OCI-LY7 (cell line): Measurements from ENCODE around the gene FAM163B. TPM values are rescaled to one million over a fixed set of nuclear protein-coding genes. Genes with fewer than 3 reads are reported as not detected.

Experiments
- BruUV-seq: library from RNA; stranded (reverse); fragments of 400-500 nt; replicated peaks from 2 replicates; lab custom pipeline; 2021; lab: Mats Ljungman, UMichigan
- CTCF ChIA-PET: fragments of 300-600 bp; sonication (Branson Sonifier 250); formaldehyde crosslinking; loops from one replicate; lab custom pipeline; 2022; ENCODE audit warnings: antibody characterized with exemption; ENCODE audit not compliant: unreplicated experiment; lab: Charles Lee
- POLR2A ChIA-PET: fragments of 300-600 bp; sonication (Branson Sonifier 250); formaldehyde crosslinking; loops from one replicate; lab custom pipeline; 2022; ENCODE audit warnings: antibody characterized with exemption; lab: Charles Lee
- DNase-seq: peaks from one replicate; pipeline ENCODE4 v3.0.0-alpha.2; 2015; ENCODE audit warnings: low spot score
- H2AFZ ChIP-seq: fragments of 200-600 bp; sonication (generic), shearing (Covaris generic); 2 replicates; pipeline ENCODE4 v1.6.1; 2014; ENCODE audit warnings: mild to moderate bottlenecking, antibody characterized with exemption, low read length, moderate library complexity
- H3K27ac ChIP-seq: fragments of 200-600 bp; sonication (generic); 2 replicates; pipeline ENCODE4 v1.5.1; 2014; ENCODE audit warnings: mixed run types, low read depth, mild to moderate bottlenecking, moderate library complexity, low read length, inconsistent platforms; ENCODE audit not compliant: poor library complexity, severe bottlenecking
- H3K36me3 ChIP-seq: fragments of 200-600 bp; sonication (generic); 2 replicates; pipeline ENCODE4 v1.6.1; 2014; ENCODE audit warnings: mild to moderate bottlenecking, antibody characterized with exemption, low read length, moderate library complexity, mixed read lengths; ENCODE audit not compliant: insufficient read depth
- H3K4me1 ChIP-seq: fragments of 200-600 bp; sonication (generic); 2 replicates; pipeline ENCODE4 v1.5.1; 2014; ENCODE audit warnings: mild to moderate bottlenecking, low read length; ENCODE audit not compliant: insufficient read depth, poor library complexity, severe bottlenecking
- H3K4me2 ChIP-seq: fragments of 200-600 bp; sonication (generic); 2 replicates; pipeline ENCODE4 v1.6.1; 2014; ENCODE audit warnings: mild to moderate bottlenecking, low read length
- H3K4me3 ChIP-seq: fragments of 200-600 bp; sonication (generic); 2 replicates; pipeline ENCODE4 v1.5.1; 2014; ENCODE audit warnings: mild to moderate bottlenecking, low read depth, low read length; ENCODE audit not compliant: poor library complexity, severe bottlenecking
- H3K79me2 ChIP-seq: fragments of 200-600 bp; sonication (generic); 2 replicates; pipeline ENCODE4 v1.6.1; 2016; ENCODE audit warnings: low read depth, mild to moderate bottlenecking, low read length, moderate library complexity, mixed read lengths; ENCODE audit not compliant: insufficient read depth
- H3K9me2 ChIP-seq: fragments of 200-600 bp; sonication (generic); 2 replicates; pipeline ENCODE4 v1.6.1; 2016; ENCODE audit warnings: mild to moderate bottlenecking, low read length, mixed read lengths; ENCODE audit not compliant: insufficient read depth
- H3K9me3 ChIP-seq: fragments of 200-600 bp; sonication (generic); 2 replicates; pipeline ENCODE4 v1.6.1; 2014; ENCODE audit warnings: mild to moderate bottlenecking, mixed run types, low read length, mixed read lengths
- H4K20me1 ChIP-seq: fragments of 200-600 bp; sonication (generic); 2 replicates; pipeline ENCODE4 v1.6.1; 2014; ENCODE audit warnings: mild to moderate bottlenecking, antibody characterized with exemption, low read length, moderate library complexity, mixed read lengths; ENCODE audit not compliant: insufficient read depth
- EZH2phosphoT487 ChIP-seq: fragments of 200-600 bp; sonication (generic); IDR thresholded peaks from 2 replicates; pipeline ENCODE4 v1.6.1; 2018; ENCODE audit warnings: low read depth, borderline replicate concordance, mild to moderate bottlenecking, mixed run types, antibody characterized with exemption, low read length, moderate library complexity, mixed read lengths
- intact Hi-C: fragments of 100-400 bp; cut with micrococcal nuclease; formaldehyde crosslinking; loops from one replicate; pipeline ENCODE4 v1.10.0; 2022; ENCODE audit not compliant: unreplicated experiment
- total RNA-seq, 2 experiments: library from RNA; depleted of rRNA in 1 of 2; stranded (reverse); fragments of >200 nt in 1 of 2; shearing (Covaris generic) in 1 of 2; gene quantifications; 2 replicates each; pipeline ENCODE4 v1.2.3, GENCODE V29; 2014 to 2022
- TF ChIP-seq, protein P1 (sequence below): fragments of 200-600 bp; sonication (generic); conservative IDR thresholded peaks from 2 replicates; pipeline ENCODE4 v1.5.1; 2014; ENCODE audit warnings: mild to moderate bottlenecking, antibody characterized with exemption, low read length, moderate library complexity, mixed read lengths

FAM163B gene
- total RNA-seq, 2 experiments from 2014 or later = 2.6 to 7.8 TPM

DNA sequence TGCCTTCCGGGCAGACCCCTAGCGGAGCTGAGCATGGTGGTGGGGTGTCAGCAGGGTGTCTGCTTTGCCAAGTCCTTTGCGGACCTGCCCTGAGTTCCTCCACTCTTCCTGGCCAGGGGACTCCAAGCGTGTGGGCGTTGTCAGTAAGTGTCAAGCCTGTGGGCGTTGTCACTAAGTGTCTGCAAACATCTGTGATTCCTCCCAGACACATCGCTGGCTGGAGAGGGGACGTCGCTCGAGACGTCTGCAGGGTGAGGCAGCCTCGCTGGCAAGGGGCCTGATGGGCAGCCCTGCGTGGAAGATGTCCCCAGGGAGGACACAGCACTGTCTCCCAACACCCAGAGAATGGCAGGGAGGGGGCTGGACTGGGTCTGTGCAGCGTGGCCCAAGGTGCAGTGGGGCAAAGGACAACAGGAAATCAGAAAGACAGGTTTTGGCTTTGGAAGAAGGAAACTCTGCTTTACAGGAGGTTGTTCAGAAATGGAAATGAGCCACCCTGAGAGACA is 45.8 kb downstream of the FAM163B start:
- no peaks in the 10 kb centered on the region for H3K36me3 ChIP-seq
- TF ChIP-seq EZH2phosphoT487 = no peak
- TF ChIP-seq, protein P1, sequence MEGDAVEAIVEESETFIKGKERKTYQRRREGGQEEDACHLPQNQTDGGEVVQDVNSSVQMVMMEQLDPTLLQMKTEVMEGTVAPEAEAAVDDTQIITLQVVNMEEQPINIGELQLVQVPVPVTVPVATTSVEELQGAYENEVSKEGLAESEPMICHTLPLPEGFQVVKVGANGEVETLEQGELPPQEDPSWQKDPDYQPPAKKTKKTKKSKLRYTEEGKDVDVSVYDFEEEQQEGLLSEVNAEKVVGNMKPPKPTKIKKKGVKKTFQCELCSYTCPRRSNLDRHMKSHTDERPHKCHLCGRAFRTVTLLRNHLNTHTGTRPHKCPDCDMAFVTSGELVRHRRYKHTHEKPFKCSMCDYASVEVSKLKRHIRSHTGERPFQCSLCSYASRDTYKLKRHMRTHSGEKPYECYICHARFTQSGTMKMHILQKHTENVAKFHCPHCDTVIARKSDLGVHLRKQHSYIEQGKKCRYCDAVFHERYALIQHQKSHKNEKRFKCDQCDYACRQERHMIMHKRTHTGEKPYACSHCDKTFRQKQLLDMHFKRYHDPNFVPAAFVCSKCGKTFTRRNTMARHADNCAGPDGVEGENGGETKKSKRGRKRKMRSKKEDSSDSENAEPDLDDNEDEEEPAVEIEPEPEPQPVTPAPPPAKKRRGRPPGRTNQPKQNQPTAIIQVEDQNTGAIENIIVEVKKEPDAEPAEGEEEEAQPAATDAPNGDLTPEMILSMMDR = no peak
- peak overlapping the region; percentile 14 for H3K4me2 ChIP-seq
- no peak overlapping the region for H2AFZ ChIP-seq
- H3K9me2 ChIP-seq = no peaks in the 10 kb centered on the region
- H3K9me3 ChIP-seq = no peaks in the 10 kb centered on the region
- no TSS peak for BruUV-seq
- intact Hi-C loops = no loop called here
- CTCF ChIA-PET = no interaction called here
- POLR2A ChIA-PET = no interaction called here
- H3K4me1 ChIP-seq = peaks cover 17% of the 10 kb centered on the region
- H3K4me3 ChIP-seq = no peak overlapping the region
- no peaks in the 10 kb centered on the region for H3K79me2 ChIP-seq
- DNase-seq = no peak
- H3K27ac ChIP-seq = no peak overlapping the region
- no peaks in the 10 kb centered on the region for H4K20me1 ChIP-seq

DNA sequence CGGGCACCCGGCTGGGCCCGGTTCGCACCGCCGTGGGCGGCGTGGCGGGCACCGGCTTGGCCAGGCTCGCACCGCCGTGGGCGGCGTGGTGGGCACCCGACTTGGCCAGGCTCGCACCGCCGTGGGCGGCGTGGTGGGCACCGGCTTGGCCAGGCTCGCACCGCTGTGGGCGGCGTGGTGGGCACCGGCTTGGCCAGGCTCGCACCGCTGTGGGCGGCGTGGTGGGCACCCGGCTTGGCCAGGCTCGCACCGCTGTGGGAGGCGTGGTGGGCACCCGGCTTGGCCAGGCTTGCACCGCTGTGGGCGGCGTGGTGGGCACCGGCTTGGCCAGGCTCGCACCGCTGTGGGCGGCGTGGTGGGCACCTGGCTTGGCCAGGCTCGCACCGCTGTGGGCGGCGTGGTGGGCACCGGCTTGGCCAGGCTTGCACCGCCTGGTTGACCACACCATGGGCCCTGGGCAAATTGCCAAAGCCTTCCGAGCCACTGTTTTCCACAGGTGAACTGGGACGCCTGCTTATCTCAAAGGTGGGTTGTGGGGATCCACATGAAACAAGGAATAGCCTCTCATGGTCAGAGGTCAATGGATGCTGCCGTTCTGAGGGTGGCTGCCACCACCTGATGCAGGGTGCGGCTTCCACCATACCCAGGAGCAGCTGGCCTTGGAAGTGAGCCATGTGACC is 46.4 kb downstream of the FAM163B start:
- no peak overlapping the region for H2AFZ ChIP-seq
- no peaks in the 10 kb centered on the region for H3K79me2 ChIP-seq
- no peak for DNase-seq
- H3K4me2 ChIP-seq = peak overlapping the region; percentile 14; the same call in 1 of the 2 replicates
- H3K27ac ChIP-seq = no peak overlapping the region
- CTCF ChIA-PET = no interaction called here
- no peak overlapping the region for H3K4me3 ChIP-seq
- no peaks in the 10 kb centered on the region for H4K20me1 ChIP-seq
- H3K4me1 ChIP-seq = peaks cover 23% of the 10 kb centered on the region
- intact Hi-C loops = no loop called here
- no peaks in the 10 kb centered on the region for H3K36me3 ChIP-seq
- no peaks in the 10 kb centered on the region for H3K9me3 ChIP-seq
- POLR2A ChIA-PET = no interaction called here
- BruUV-seq = no TSS peak
- H3K9me2 ChIP-seq = no peaks in the 10 kb centered on the region
- TF ChIP-seq, protein P1 = no peak
- TF ChIP-seq EZH2phosphoT487 = no peak

DNA sequence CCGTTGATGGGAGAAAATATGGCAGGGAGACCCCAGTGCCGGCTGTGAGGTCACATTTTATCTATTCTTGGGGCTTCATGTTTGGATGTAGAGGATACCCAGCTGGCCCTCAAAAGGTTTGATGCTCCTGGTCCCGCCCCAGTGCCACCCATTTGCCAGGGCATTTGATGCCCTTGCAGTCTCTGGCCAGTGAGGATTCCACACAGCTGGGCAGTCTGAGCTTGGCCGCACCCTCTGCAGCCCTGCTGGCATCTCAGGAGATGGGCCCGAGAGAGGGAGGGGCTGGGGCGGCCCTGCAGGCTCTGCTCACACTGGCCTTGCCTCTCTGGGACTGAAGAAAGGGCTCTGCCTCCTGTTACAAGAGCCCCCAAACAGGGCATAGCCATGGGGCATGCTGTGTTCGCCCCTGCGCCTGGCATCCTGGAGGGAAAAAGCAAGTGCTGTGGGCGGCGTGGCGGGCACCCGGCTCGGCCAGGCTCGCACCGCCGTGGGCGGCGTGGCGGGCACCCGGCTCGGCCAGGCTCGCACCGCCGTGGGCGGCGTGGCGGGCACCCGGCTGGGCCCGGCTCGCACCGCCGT is 47.1 kb downstream of the FAM163B start:
- Histone ChIP-seq H3K36me3 (no peaks in the 10 kb centered on the region), H3K4me2 (no peak overlapping the region), H3K9me2 (no peaks in the 10 kb centered on the region), H3K4me3 (no peak overlapping the region), H3K27ac (no peak overlapping the region), H3K9me3 (no peaks in the 10 kb centered on the region), H3K79me2 (no peaks in the 10 kb centered on the region), H4K20me1 (no peaks in the 10 kb centered on the region), H3K4me1 (peaks cover 30% of the 10 kb centered on the region), H2AFZ (no peak overlapping the region)
- DNase-seq = no peak
- BruUV-seq = no TSS peak
- CTCF ChIA-PET = no interaction called here
- POLR2A ChIA-PET = no interaction called here
- intact Hi-C loops = no loop called here
- TF ChIP-seq EZH2phosphoT487 = no peak
